Non-pigmented ciliary epithelial cell (primary cell): ENCODE data around the gene SLFN12.
"Not testable (repeated sequence)": the region's sequence is repeated elsewhere in the genome, so short reads cannot be mapped to it uniquely, and the experiment has no call there.

Experiments used
- DNase-seq: peaks from one replicate; pipeline ENCODE4 v3.0.0-alpha.2; 2010; ENCODE audit warnings: low read depth

SLFN12 gene

DNA sequence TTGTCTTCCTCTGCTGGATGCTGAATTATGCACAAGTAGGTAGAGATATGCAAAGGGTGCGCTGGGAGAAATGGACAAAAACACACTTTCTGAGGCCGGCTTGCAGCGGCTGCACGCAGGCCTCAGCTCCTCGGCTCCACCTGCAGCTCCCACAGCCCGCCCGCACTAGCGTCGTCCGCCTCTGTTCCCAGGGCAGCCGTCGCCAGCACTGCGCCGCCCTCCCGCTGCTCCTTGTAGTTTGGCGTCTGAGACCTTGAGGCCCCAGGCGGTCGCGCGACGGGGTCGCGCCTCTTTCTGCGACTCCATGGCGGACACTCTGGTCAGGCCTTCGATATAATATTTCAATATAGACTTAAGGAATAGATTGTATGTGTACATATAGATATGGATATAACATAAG, 24.8 kb downstream of the SLFN12 start:
- no peak for DNase-seq

DNA sequence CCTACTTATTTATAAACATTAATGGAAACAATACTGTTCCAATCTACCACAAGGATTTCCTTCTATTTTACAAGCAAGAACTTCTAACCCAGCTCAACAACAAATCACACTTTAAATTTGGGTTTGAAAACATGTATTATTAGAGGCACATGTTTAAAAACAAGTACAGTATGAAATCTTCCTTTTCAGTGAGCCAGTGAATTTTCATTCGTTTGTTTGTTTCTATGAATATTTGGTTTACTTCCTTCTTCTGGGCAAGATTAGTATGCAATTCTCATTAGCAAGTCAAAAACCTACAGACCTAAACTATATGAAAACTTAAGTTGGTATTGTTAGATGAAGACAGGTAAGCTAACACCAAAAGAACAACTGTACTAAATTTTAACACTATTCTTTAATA, 25.7 kb downstream of the SLFN12 start:
- DNase-seq = no peak

DNA sequence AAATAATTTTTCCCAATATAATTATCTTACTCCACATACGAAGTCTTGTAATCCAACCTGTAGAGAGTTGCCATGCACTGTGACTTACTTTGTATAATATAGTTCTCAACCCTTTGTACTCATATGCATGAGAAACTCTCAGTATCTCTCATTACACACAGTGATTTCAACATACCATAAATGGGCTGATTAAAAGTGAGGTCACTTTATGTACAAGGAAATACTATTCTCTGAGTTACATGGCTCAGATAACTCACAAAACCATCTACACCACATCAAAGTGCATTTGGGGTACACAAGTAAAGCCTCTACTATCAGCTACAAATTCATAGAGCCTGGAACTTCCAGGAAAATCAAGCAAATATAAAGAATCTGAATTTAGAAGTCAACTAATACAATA, 27.9 kb downstream of the SLFN12 start:
- DNase-seq = no peak

GRCh38 chr17:35393783-35394182, 38.5 kb downstream of the SLFN12 start:
- not testable (repeated sequence) for DNase-seq

GRCh38 chr17:35390663-35391062, 41.6 kb downstream of the SLFN12 start:
- DNase-seq = no peak

GRCh38 chr17:35390156-35390555, 42.1 kb downstream of the SLFN12 start:
- no peak for DNase-seq

DNA sequence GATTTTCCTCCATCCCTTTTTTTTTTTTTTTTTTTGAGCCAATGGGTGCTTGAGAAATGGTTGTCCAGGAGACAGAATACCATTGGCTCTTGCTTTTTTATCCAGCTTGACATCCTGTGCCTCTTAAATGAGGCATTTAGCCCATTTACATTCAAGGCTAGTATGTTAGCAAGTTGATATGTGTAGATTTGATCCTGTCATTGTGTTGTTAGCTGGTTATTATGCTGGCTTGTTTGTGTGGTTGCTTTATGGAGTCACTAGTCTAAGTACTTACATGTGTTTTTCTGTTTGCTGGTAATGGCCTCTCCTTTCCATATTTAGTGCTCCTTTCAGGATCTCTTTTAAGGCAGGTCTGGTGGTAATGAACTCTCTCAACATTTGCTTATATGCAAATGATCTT, 44.8 kb downstream of the SLFN12 start:
- no peak for DNase-seq

DNA sequence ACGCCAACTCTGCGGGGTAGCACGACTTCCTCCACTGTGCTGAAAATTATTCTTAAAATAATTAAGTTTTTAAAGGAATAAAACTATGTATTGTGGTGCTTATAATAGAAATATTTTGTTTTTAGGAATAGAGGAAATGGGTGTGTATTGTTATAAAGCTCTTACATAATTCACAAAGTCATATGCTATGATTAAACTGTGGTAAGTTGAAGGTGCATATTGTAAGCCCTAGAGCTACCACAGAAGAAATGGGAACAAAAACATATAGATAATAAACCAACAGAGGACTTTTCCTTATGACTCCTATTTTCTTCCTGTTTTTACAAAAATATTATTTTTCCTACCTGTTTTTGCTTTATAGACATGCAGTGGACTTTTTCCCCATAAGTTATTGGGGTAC, 54.6 kb downstream of the SLFN12 start:
- DNase-seq = no peak

- DNase-seq = no peak
Measured at GRCh38 chr17:35377068-35377467, 55.2 kb downstream of the SLFN12 start.

DNA sequence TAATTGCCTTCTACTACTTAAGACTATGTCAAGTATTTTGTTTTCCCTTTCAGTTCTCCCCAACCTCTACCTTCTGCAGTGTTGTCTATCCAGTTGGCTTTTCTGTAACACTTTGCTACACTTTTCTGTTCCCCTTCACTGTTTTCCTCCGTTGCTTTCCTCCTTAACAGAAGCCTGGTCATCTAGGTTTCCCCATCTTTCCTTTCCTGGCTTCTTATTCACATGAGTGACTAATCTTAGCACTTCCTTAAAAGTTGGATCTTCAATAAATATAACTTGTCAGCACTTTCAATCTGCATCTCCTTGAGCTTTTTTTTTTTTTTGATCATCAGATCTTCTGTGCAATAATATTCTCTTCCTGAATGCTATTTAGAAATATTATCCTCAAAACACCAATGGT, 56.1 kb downstream of the SLFN12 start:
- no peak for DNase-seq

DNA sequence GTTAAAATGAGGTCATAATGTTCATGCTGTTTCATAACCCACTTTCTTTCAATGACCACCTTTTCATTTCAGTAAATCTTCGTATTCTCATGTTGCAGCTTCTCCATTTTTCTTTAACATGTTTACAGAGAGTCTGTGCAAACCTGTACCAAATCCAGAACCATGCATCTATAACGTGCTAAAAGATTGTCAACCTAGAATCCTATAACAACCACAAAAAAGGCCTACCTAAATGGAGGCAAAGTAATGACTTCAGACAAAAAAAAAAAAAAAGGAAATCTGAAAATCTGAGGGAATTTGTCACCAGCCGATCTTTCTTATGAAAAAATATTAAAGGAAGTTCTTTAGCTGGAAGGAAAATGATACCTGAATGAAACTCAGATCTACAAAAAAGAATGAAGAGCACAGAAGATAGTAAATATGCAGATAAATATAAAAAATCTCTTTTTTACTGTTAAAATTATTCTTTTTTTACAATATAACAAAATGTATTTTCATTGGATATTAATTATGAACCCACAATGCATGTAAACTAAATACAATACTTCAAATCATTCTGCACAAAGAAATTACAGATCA, 57.4 kb downstream of the SLFN12 start:
- DNase-seq = no peak

GRCh38 chr17:35373984-35374765, 58.1 kb downstream of the SLFN12 start:
- no peak for DNase-seq

DNA sequence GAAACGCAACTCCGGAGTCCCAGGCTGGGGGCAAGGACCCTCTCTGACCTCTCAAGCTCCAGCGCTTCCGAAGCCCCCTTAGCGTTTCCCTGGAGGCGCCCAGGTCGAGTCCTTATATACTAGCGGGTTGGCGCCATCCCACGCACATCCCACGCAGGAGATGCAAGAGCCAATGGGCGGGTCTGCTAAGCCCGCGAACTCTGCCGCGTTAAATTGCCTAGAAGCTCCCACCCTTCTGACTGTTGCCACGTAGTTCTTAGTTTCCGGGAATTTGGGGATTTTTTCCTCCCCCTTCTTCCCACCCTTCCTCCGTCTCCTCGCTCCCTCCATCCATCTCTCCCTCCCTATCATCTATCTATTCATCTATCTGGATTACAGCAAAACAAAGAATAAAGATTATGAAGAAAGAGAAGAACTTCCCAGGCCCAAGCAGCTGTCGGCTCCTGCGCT, 58.7 kb downstream of the SLFN12 start, which contains the start of gene SLFN11:
Gene SLFN11, minus strand, starts transcription at position 88 of the 450 bp plus-strand sequence. CDS start 9,814 bp downstream, outside the sequence.
- DNase-seq = peak; percentile 28

DNA sequence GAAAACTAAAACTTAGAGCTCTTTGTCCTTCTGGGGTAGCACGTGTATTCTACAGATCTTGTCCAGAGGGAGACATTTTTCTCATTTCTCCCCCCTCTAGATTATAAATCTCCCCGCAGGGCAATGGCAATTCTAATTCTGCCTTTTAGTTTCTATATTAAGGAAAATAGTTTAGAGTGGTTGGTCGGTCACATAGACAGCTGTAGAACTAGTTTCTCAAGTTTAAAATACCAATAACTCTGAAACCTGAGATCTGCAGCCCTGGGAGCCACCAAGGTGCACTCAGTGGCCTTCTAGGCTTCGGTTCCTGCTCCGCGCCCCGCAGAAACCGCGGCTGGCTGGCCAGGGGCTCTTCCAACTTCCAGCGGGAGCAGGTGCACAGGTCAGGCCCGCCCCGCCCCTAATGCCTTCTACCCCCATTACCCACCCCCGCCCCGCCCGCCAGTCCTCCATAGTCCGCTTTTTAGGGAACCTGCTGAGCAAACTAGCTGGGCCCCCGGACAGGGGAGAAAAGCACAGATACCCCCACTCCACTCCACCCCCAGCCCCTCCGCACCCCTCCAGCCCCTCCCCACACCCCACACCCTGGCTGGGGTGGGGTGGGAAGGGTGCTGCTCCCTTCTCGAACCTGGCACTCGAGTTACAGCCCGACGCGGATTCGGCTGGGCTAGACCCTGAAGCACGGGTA, 59.3 kb downstream of the SLFN12 start:
- no peak for DNase-seq

DNA sequence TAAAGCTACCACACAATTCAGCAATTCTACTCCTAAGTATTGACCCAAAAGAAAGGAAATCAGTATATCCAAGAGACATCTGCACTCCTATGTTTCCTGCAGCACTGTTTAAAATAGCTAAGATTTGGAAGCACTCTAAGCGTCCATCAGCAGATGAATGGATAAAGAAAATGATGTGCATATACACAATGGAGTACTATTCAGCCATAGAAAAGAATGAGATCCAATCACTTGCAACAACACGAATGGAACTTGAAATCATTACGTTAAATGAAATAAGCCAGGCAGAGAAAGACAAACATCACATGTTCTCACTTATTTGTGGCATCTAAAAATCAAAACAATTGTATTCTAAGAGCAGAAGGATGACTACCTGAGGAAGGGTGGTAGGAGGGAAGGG, 60.4 kb downstream of the SLFN12 start:
- no peak for DNase-seq

GRCh38 chr17:35368081-35368830, 64.0 kb downstream of the SLFN12 start:
- DNase-seq = no peak

- no peak for DNase-seq
Measured at GRCh38 chr17:35361027-35361426, 71.3 kb downstream of the SLFN12 start.
